ENCODE results near the gene LRAT. TPM values are rescaled to one million over a fixed set of nuclear protein-coding genes. Genes with fewer than 3 reads are reported as not detected.

Gene LRAT
- total RNA-seq (2021; fragmentation: NEBNext Ultra II Directional; extraction: Animal tissue kit (Norgen Biotek cat#: 25700)) (10.3 and 10.6 TPM in 2 replicates), polyA plus RNA-seq (2011; rRNA removed) (4.3 and 4.5 TPM in 2 replicates), polyA minus RNA-seq (2011; rRNA and poly(A)+ RNA removed) (6.0 and 10.0 TPM in 2 replicates)
- 4.4 TPM for polyA plus RNA-seq (2011; cell fraction: cytosol; rRNA removed)
- 8.3 TPM for polyA plus RNA-seq (2011; cell fraction: nucleus; rRNA removed)
- polyA plus RNA-seq (2012, experiment 1 of 2) = 8.9 to 13.3 TPM (median 9.7 TPM) in 4 replicates
- 2.1 TPM for polyA plus RNA-seq (2012, experiment 2 of 2)
- 18.0 TPM for polyA plus RNA-seq (2013, experiment 1 of 2)
- polyA plus RNA-seq (2013, experiment 2 of 2) = 20.9 TPM
- polyA minus RNA-seq (2011; cell fraction: cytosol; rRNA and poly(A)+ RNA removed) = 7.3 TPM
- polyA minus RNA-seq (2011; cell fraction: nucleus; rRNA and poly(A)+ RNA removed) = 14.4 TPM
- long read RNA-seq, experiment 1, full-length matches to known transcripts = 4 of 19 reads
- long read RNA-seq, experiment 1, partial matches to known transcripts = 0 of 19 reads
- long read RNA-seq, experiment 1, other reads (novel, unspliced or antisense) = 15 of 19 reads
- long read RNA-seq, experiment 2, full-length matches to known transcripts = 24 of 32 reads
- long read RNA-seq, experiment 2, partial matches to known transcripts = 0 of 32 reads
- long read RNA-seq, experiment 2, other reads (novel, unspliced or antisense) = 8 of 32 reads

- Histone ChIP-seq H3K79me2 (ENCODE audit: control insufficient read depth in 1 of 2, insufficient read depth in 2 of 2, low read length in 2 of 2) (peaks cover 0 to 42% of the 10 kb centered on the region in 2 experiments; a peak in 2 of 4 replicates), H3K4me3 (ENCODE audit: extremely low read depth in 1 of 4, insufficient read depth in 2 of 4, low read depth in 3 of 4, low read length in 4 of 4) (peak within 1 kb of the TSS; percentile 70 to 89 (median 82)), H2AFZ (ENCODE audit: low read length) (peak within 1 kb of the TSS; percentile 90), H3K4me2 (ENCODE audit: insufficient read depth in 1 of 2, low read depth in 2 of 2, low read length in 2 of 2) (peak within 1 kb of the TSS; percentile 99 to 100), H3K27me3 (replicated peaks in 1 of 4; ENCODE audit: control insufficient read depth in 3 of 4, extremely low read depth in 1 of 4, insufficient read depth in 3 of 4, low read length in 3 of 4) (peaks cover 0 to 33% (median 26%) of the 10 kb centered on the region in 4 experiments; a peak in 6 of 7 replicates), H3K23me2 (ENCODE audit: low read depth, low read length) (peaks cover 25% of the 10 kb centered on the region), H3K23ac (ENCODE audit: insufficient read length) (no peak within 1 kb of the TSS), H2AK5ac (ENCODE audit: low read depth, low read length) (0 out of 2 replicates have a peak within 1 kb of the TSS, but pooled peaks have one; percentile 43), H3K79me1 (ENCODE audit: low read depth, low read length) (peaks cover 2% of the 10 kb centered on the region; the same call in 1 of the 2 replicates), H2BK12ac (ENCODE audit: low read depth, low read length) (peak within 1 kb of the TSS; percentile 80), H2BK120ac (replicated peaks; ENCODE audit: low read depth, low read length) (no peak within 1 kb of the TSS), H4K91ac (replicated peaks; ENCODE audit: insufficient read length, low read length) (peak within 1 kb of the TSS; percentile 91), H4K20me1 (replicated peaks in 1 of 2; ENCODE audit: control insufficient read depth in 1 of 2, insufficient read depth in 2 of 2, low read length in 2 of 2) (peaks cover 0 to 1% of the 10 kb centered on the region in 2 experiments), H2BK20ac (ENCODE audit: low read length) (peak within 1 kb of the TSS; percentile 72), H3K4ac (replicated peaks; ENCODE audit: insufficient read length, low read depth, low read length) (no peak within 1 kb of the TSS), H3K9me3 (ENCODE audit: insufficient read depth in 2 of 2, low read depth in 1 of 2, low read length in 1 of 2) (no peaks in the 10 kb centered on the region), H3K36me3 (ENCODE audit: control insufficient read depth in 2 of 4, insufficient read depth in 4 of 4, low read length in 3 of 4) (no peaks in the 10 kb centered on the region), H3K56ac (replicated peaks; ENCODE audit: insufficient read length, low read depth, low read length) (no peak within 1 kb of the TSS), H3K14ac (ENCODE audit: insufficient read length) (peak within 1 kb of the TSS; percentile 5), H2BK5ac (ENCODE audit: low read depth, low read length) (no peak within 1 kb of the TSS; the same call in none of the 2 replicates), H3K18ac (ENCODE audit: extremely low read depth, low read length) (peak within 1 kb of the TSS; percentile 94), H3K4me1 (replicated peaks in 1 of 4; ENCODE audit: control insufficient read depth in 3 of 4, insufficient read depth in 4 of 4, low read length in 3 of 4) (peaks cover 9 to 24% (median 19%) of the 10 kb centered on the region in 4 experiments), H3K9ac (replicated peaks in 1 of 4; ENCODE audit: extremely low read depth in 1 of 4, low read depth in 3 of 4, low read length in 3 of 4) (peak within 1 kb of the TSS; percentile 46 to 82 (median 68)), H4K8ac (ENCODE audit: extremely low read depth, insufficient read depth, low read length) (peak within 1 kb of the TSS; percentile 59), H4K5ac (ENCODE audit: insufficient read length, low read depth, low read length) (peak within 1 kb of the TSS; percentile 51), H3K27ac (ENCODE audit: low read depth, low read length) (peak within 1 kb of the TSS; percentile 26; the same call in 1 of the 2 replicates), H2BK15ac (ENCODE audit: low read length) (0 out of 2 replicates have a peak within 1 kb of the TSS, but pooled peaks have one; percentile 29)
- FAIRE-seq (no peak), DNase-seq (ENCODE audit: low read depth in 1 of 2, low spot score in 2 of 2) (peak; percentile 80 to 91)
- WGBS, 2 experiments (ENCODE audit: extremely low coverage in 1 of 2, insufficient coverage in 1 of 2, insufficient read length in 1 of 2, insufficient replicate concordance in 2 of 2, low coverage in 1 of 2, low lambda C conversion rate in 2 of 2, missing lambda C conversion rate in 1 of 2) = 1% methylated on average over 48 of the region's 55 CpGs; no CpG with 5 or more reads in 1 of the 2 experiments
- POLR2A ChIA-PET (ENCODE audit: partially characterized antibody) = interaction anchor here (0.6 to 8.3 kb wide), 25 partner anchors 9 to 954 kb away, joined by 3 to 80 read pairs (median 4); partner anchors contain the start of gene PLRG1
- CTCF ChIA-PET (ENCODE audit: partially characterized antibody) = interaction anchor here (0.5 to 2.5 kb wide), 24 partner anchors 8 to 463 kb away, joined by 3 to 8 read pairs (median 3); no protein-coding TSS in a partner anchor
- peak; percentile 88; the same call in 1 of the 2 replicates for TF ChIP-seq TBP (IDR thresholded peaks at IDR 0.05; ENCODE audit: low read depth, low read length)
- TF ChIP-seq MAX (IDR thresholded peaks at IDR 0.05) = peak; percentile 73
- TF ChIP-seq CBX5 (IDR thresholded peaks at IDR 0.05; ENCODE audit: low read depth, low read length) = no peak
- TF ChIP-seq SRF (IDR thresholded peaks at IDR 0.05; ENCODE audit: low read depth, low read length) = no peak
- TF ChIP-seq POLR2AphosphoS5 (IDR thresholded peaks at IDR 0.05; ENCODE audit: low read depth, low read length) = peak; percentile 85
- peak; percentile 64 for TF ChIP-seq CREB1 (IDR thresholded peaks at IDR 0.05)
- TF ChIP-seq HDAC6 (IDR thresholded peaks at IDR 0.05; ENCODE audit: low read depth, low read length) = no peak
- TF ChIP-seq CTBP2 (IDR thresholded peaks at IDR 0.05; ENCODE audit: borderline replicate concordance, insufficient read depth, insufficient read length, low read length) = no peak
- peak; percentile 79 for TF ChIP-seq YY1 (IDR thresholded peaks at IDR 0.05; ENCODE audit: low read depth, low read length)
Observed at GRCh38 chr4:154743683-154744340, at the start of gene LRAT. TSS of gene LRAT (plus strand) at chr4:154744000. CDS start at chr4:154744327, 327 bp downstream.
